IPS DF 19.7 (cell line): ENCODE results near the gene IL16.

Experiments
- DNase-seq: peaks from one replicate; pipeline ENCODE4 v3.0.0-alpha.2; 2013; ENCODE audit warnings: low read depth, low spot score

The IL16 gene

GRCh38 chr15:81254916-81255290 is 58.2 kb downstream of the IL16 start:
- DNase-seq, result no peak

GRCh38 chr15:81255315-81255957 is 58.8 kb downstream of the IL16 start:
- DNase-seq, result no peak

GRCh38 chr15:81255958-81256320 is 59.3 kb downstream of the IL16 start:
- no peak for DNase-seq

- no peak for DNase-seq
These were observed 60.2 kb downstream of the IL16 start for GRCh38 chr15:81256916-81257315.

- no peak for DNase-seq
These were observed 60.8 kb downstream of the IL16 start for GRCh38 chr15:81257435-81257834.

- no peak for DNase-seq
These were observed 61.8 kb downstream of the IL16 start for GRCh38 chr15:81258455-81258854.

GRCh38 chr15:81259760-81260298 is 63.1 kb downstream of the IL16 start:
- DNase-seq, result no peak

GRCh38 chr15:81261172-81261811 is 64.6 kb downstream of the IL16 start:
- DNase-seq, result no peak

GRCh38 chr15:81263477-81263876 is 66.8 kb downstream of the IL16 start:
- DNase-seq, result no peak

GRCh38 chr15:81264072-81264857 is 67.6 kb downstream of the IL16 start:
- no peak for DNase-seq

- DNase-seq, result no peak
These were observed 68.7 kb downstream of the IL16 start for GRCh38 chr15:81265256-81265943.

GRCh38 chr15:81265944-81266775 is 69.5 kb downstream of the IL16 start:
- DNase-seq, result peak; percentile 61

- no peak for DNase-seq
These were observed 71.7 kb downstream of the IL16 start for GRCh38 chr15:81268340-81268739.

- DNase-seq, result no peak
These were observed 72.4 kb downstream of the IL16 start for GRCh38 chr15:81268881-81269601.

- no peak for DNase-seq
These were observed 73.5 kb downstream of the IL16 start for GRCh38 chr15:81270188-81270587.

- DNase-seq, result no peak
These were observed 74.3 kb downstream of the IL16 start for GRCh38 chr15:81270781-81271491.

GRCh38 chr15:81271761-81272644 is 75.3 kb downstream of the IL16 start:
- DNase-seq, result no peak

- DNase-seq, result no peak
These were observed 76.5 kb downstream of the IL16 start for GRCh38 chr15:81273200-81273599.

- DNase-seq, result no peak
These were observed 77.2 kb downstream of the IL16 start for GRCh38 chr15:81273855-81274254.
